Neutrophil (primary cell): ENCODE results near the gene DGKG.

Experiments used
- H3K27ac ChIP-seq: fragments of 200-600 bp; sonication (generic); 2 replicates; pipeline ENCODE4 v1.5.1; 2016; ENCODE audit warnings: mild to moderate bottlenecking, moderate library complexity
- H3K27me3 ChIP-seq: fragments of 200-600 bp; sonication (generic); 2 replicates; pipeline ENCODE4 v1.6.0; 2016; ENCODE audit warnings: mild to moderate bottlenecking
- H3K36me3 ChIP-seq: fragments of 200-600 bp; sonication (generic); 2 replicates; pipeline ENCODE4 v1.5.1; 2017
- H3K4me1 ChIP-seq, 2 experiments: fragments of 200-600 bp in 1 of 2; sonication (generic) in 1 of 2; 1 replicate in 1 of 2; 2 replicates in 1 of 2; pipeline versions ENCODE4 v1.5.1 to v1.6.1; 2013 to 2016; ENCODE audit warnings: low read depth in 1 of 2, low read length in 1 of 2, mild to moderate bottlenecking in 1 of 2, moderate library complexity in 1 of 2; ENCODE audit not compliant: control insufficient read depth in 1 of 2, insufficient read depth in 1 of 2
- H3K4me3 ChIP-seq, 2 experiments: fragments of 200-600 bp in 1 of 2; sonication (generic) in 1 of 2; 1 replicate in 1 of 2; 2 replicates in 1 of 2; pipeline ENCODE4 v1.5.1; 2013 to 2016; ENCODE audit warnings: low read depth in 1 of 2, low read length in 1 of 2, mild to moderate bottlenecking in 1 of 2, moderate library complexity in 1 of 2
- H3K9me3 ChIP-seq: fragments of 200-600 bp; sonication (generic); 2 replicates; pipeline ENCODE4 v1.5.1; 2016
- CTCF ChIP-seq: fragments of 200-600 bp; sonication (generic); IDR thresholded peaks from 2 replicates; pipeline ENCODE4 v1.5.1; 2016; ENCODE audit warnings: antibody characterized with exemption

DGKG gene

GRCh38 chr3:186317478-186317877, 44.6 kb downstream of the DGKG start:
- no peak overlapping the region for H3K4me3 ChIP-seq
- no peaks in the 10 kb centered on the region for H3K4me1 ChIP-seq
- no peaks in the 10 kb centered on the region for H3K27me3 ChIP-seq
- no peak for TF ChIP-seq CTCF
- no peaks in the 10 kb centered on the region for H3K9me3 ChIP-seq
- H3K36me3 ChIP-seq: peaks cover 66% of the 10 kb centered on the region
- no peak overlapping the region for H3K27ac ChIP-seq

- Histone ChIP-seq H3K27me3 (no peaks in the 10 kb centered on the region), H3K9me3 (no peaks in the 10 kb centered on the region), H3K4me1 (no peaks in the 10 kb centered on the region), H3K4me3 (no peak overlapping the region), H3K36me3 (peaks cover 70% of the 10 kb centered on the region), H3K27ac (no peak overlapping the region)
- TF ChIP-seq CTCF: no peak
Measured at GRCh38 chr3:186316666-186317260, 45.3 kb downstream of the DGKG start.

GRCh38 chr3:186315581-186316354, 46.3 kb downstream of the DGKG start:
- Histone ChIP-seq H3K36me3 (peaks cover 70% of the 10 kb centered on the region), H3K4me1 (no peaks in the 10 kb centered on the region), H3K27ac (no peak overlapping the region), H3K9me3 (no peaks in the 10 kb centered on the region), H3K27me3 (no peaks in the 10 kb centered on the region), H3K4me3 (no peak overlapping the region)
- TF ChIP-seq CTCF: no peak

GRCh38 chr3:186314896-186315295, 47.1 kb downstream of the DGKG start:
- Histone ChIP-seq H3K27me3 (no peaks in the 10 kb centered on the region), H3K4me3 (no peak overlapping the region), H3K4me1 (no peaks in the 10 kb centered on the region), H3K27ac (no peak overlapping the region), H3K36me3 (peaks cover 63% of the 10 kb centered on the region), H3K9me3 (no peaks in the 10 kb centered on the region)
- no peak for TF ChIP-seq CTCF

GRCh38 chr3:186311441-186311840, 50.6 kb downstream of the DGKG start:
- no peak for TF ChIP-seq CTCF
- no peak overlapping the region for H3K27ac ChIP-seq
- H3K36me3 ChIP-seq: peaks cover 34% of the 10 kb centered on the region
- no peaks in the 10 kb centered on the region for H3K4me1 ChIP-seq
- H3K9me3 ChIP-seq: no peaks in the 10 kb centered on the region
- no peak overlapping the region for H3K4me3 ChIP-seq
- H3K27me3 ChIP-seq: no peaks in the 10 kb centered on the region
